Measurements from ENCODE around the gene FAM219B.
"Not testable (repeated sequence)": the region's sequence is repeated elsewhere in the genome, so short reads cannot be mapped to it uniquely, and the experiment has no call there.

Gene FAM219B

DNA sequence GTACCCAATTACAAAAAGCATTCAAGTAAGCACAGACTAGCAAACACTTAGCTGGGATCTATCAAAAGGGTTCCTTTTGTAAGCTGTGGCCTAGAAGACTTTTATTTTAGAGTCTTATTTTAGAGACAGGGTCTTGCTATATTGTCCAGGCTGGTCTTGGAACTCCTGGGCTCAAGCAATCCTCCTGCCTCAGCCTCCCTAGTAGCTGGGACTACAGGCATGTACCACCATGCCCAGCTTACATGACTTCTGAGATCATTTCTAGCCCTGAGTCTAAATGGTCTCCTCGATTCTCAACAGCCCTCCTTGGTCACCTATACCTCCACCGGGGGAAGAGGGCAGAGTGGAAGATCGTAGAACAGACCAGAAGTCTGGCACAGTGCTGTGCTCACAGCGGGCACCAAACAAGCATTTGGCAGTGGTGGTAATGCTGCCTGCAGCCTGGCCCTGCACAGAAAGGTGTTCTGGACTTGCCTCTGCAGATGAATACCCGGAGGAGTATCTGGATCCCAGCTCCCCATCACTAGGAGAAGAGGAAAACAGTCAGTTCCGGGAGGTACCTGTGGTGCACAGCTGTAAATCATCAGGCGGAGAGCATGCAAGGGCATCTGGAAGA, 2.4 kb downstream of the FAM219B start:
- in situ Hi-C loops (cut with HindIII; ENCODE audit: low sequenced_read_pairs) = no loop called here

DNA sequence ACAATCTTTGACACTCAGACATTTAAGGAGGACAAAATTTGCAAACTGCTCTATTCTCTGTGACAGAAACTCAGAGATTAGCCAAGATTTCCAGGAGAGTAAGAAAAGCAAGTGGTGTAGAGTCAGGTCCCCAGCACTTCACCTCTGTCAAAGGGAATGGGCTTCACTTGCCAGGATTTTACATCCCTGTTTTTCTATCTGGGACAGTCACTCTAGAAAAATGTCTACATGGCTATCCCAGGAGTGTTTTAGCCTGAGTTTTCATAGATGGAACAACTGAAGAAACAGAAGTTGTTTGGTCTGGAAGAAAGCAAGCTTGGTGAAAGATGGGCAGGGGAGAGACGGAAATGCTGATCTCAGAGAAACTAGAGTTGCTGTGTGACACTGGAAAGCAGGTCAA, 3.0 kb downstream of the FAM219B start:
- in situ Hi-C loops (cut with HindIII; ENCODE audit: low sequenced_read_pairs) = no loop called here

DNA sequence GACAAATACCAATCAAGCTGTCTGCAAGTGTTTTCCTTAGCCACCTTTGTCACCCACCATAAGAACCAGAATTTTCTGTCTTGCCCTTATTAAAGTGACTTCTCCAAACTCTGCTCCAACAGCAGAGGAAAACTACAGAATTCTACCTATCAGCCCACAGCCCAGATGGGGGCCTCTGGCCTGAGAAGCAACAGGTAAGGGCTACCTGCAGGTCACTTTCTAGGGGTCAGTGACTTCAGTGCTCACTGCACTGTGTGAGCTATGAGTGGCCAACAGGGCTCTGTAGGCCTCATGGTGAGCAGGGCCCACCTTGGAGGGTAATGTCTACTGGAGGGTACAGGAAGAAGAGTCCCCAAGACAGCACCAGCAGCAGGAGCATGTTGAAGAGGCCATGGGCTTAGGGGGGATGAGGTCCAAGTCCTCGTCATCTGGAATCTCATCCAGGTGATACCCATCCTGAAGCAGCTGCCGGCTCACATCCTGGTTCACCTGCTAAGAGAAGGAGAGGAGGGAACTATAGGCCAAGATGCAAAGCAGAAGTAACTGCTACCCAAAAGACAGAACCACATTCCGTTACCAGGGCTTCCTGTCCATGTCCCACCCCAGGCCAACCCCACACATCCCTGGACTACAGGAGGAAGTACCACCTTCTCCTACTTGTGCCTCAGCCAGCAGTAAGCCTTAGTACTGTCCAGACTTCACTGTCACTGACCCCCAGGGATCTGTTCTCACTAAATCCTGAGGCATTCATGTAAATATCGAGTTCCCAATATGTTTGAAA, 4.2 kb downstream of the FAM219B start:
- in situ Hi-C loops (cut with HindIII; ENCODE audit: low sequenced_read_pairs) = no loop called here

DNA sequence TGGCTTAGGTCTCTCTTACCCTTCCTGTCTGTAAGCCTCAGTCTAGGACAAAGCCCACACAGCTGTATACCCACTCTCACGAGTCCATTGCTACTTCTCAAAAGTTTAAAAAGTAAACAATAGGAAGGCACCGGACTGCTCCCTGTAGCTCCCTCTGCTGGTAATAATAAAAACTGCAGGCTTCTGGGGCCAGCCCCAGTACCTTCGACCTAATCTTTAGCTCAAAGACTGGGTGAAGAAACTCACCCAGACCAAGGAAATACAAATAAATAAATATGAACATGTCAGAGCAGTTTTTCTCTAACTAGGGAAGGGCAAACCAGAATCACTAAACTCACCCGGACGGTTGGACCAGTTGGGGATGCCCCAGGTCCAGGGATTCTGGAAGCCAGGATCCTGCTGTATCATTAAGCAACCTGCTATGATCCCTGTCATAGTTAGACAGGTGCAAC, 5.0 kb downstream of the FAM219B start:
- in situ Hi-C loops (cut with HindIII; ENCODE audit: low sequenced_read_pairs) = no loop called here

DNA sequence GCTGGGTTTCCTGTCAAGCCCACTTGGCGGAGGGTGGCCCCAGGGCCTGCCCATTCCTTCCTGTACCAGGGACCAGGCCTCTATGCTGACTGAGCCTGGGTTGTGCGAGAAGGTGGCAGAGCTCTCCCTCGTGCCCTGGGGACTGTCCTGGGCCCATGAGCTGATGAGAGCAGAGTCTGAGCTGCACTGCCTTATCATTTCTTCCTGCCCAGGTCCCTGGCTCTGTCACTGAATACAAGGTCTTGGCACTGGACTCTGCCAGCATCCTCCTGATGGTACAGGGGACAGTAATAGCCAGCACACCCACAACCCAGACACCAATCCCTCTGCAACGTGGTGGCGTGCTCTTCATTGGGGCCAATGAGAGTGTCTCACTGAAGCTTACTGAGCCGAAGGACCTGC, 9.3 kb downstream of the FAM219B start:
- in situ Hi-C loops (cut with HindIII; ENCODE audit: low sequenced_read_pairs) = no loop called here

DNA sequence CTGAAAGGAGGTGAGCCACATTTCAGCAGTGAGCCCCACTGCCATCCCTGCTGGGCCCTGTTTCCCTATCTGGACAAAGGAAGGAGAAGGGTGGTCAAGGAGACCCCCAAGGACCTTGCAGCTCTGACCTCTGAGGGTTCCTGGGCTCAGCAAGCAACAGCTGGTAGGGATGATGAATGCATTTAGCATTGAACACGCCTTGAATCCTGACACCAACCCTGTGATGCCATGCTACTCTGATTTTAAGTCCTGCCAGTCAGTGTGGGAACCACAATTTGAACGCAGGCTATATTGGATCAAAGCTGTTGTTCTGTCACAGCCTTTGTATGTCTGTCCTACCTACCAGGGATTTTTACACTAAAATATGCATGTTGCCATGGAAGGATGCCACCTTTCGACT, 10.3 kb downstream of the FAM219B start:
- in situ Hi-C loops (cut with HindIII; ENCODE audit: low sequenced_read_pairs) = no loop called here

DNA sequence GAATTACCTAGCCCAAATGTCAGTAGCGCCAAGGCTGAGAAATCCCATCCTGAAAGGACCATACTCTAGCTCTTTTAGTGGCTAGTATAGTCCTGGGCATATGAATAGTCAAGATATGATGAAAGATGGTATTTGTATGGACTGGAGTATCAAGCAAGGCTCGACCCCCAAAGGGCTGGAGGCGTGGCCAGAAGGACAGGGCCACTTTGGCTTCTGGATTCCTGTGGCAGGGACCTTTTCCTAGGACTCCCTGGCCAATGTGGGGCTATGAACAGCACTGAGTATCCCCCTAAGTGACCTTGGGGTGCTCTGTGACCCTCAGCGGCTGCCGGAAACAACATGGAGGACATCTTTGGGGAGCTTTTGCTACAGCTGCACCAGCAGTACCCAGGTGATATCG, 10.8 kb downstream of the FAM219B start:
- in situ Hi-C loops (cut with HindIII; ENCODE audit: low sequenced_read_pairs) = no loop called here

DNA sequence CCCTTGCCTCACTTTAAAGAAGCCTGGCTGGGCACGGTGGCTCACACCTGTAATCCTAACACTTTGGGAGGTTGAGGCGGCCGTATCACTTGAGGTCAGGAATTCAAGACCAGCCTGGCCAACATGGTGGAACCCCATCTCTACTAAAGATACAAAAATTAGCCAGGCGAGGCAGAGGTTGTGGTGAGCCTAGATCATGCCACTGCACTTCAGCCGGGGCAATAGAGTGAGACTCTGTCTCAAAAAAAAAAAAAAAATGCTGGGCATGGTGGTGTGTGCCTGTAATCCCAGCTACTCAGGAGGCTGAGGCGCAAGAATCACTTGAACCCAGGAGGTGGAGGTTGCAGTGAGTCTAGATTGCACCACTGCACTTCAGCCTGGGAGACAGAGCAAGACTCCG, 12.3 kb downstream of the FAM219B start:
- in situ Hi-C loops (cut with HindIII; ENCODE audit: low sequenced_read_pairs) = not testable (repeated sequence)

DNA sequence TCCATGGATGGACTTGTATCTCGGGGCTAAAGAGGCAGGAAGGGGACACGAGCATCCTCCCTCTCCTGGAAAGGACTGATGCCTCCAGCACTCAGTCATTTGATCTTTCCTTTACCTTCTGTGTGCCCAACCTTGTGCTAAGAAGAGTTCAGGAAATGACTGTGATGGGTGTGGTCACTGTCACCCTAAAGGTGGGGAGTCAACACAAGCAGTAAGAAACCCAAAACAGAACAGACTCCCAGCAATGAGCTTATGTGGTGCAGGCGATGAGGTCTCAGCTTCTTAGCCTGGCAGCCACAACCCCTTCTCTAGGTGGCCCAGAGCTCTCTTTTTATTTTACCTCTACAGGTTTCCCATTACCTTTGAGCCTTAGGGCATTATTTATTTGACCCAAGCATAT, 13.0 kb downstream of the FAM219B start:
- in situ Hi-C loops (cut with HindIII; ENCODE audit: low sequenced_read_pairs) = no loop called here

DNA sequence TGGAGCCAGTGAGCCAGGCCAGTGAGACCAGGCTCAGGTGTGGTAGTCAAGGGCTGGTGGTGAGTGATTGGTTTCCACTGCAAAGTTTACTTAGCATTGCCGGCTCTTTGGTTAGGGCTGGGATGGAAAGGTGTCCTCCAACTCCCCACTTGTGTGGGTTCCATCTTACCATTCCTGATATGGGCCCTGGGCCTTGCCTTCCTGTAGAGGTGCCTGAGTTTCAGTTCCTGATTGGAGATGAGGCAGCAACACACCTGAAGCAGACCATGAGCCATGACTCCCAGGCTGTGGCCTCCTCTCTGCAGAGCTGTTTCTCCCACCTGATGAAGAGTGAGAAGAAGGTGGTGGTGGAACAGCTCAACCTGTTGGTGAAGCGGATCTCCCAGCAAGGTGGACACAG, 13.7 kb downstream of the FAM219B start:
- in situ Hi-C loops (cut with HindIII; ENCODE audit: low sequenced_read_pairs) = no loop called here

DNA sequence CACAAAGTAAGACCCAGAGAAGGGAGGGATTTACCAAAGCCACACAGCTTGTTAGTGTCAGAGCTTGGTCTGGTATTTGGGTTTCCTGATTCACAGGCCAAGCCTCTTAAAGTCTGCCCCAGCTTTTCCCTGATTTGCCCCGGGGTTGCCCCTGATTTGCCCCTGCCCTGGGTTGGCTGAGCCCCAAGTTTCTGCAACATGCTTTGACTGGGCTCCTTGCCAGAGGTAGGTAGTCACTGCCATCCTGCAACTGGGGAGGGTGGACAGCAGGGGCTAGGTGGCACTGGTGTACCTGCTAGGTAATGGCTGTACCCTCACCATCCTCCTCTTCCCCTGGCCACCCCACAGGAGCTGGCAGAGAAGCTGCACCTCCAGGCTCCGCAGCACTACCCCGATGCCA, 14.3 kb downstream of the FAM219B start:
- in situ Hi-C loops (cut with HindIII; ENCODE audit: low sequenced_read_pairs) = no loop called here

DNA sequence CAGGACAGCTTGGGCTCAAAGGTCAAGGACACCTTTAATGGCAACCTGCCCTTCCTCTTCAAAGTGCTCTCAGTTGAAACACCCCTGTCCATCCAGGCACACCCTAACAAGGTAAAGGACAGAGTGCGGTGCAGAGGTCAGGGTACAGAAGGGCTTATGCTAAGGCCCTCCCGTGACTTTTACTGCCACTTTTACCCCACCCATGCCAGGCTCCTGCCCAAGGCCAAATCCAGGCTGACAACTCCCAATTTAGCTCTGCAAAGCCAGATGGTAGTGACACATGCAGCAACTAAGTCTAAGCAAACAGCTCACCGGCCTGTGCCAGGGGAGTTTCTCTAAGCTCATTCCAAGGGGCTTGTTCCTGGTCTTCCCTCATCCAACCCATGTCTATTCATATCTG, 15.2 kb downstream of the FAM219B start:
- in situ Hi-C loops (cut with HindIII; ENCODE audit: low sequenced_read_pairs) = no loop called here

DNA sequence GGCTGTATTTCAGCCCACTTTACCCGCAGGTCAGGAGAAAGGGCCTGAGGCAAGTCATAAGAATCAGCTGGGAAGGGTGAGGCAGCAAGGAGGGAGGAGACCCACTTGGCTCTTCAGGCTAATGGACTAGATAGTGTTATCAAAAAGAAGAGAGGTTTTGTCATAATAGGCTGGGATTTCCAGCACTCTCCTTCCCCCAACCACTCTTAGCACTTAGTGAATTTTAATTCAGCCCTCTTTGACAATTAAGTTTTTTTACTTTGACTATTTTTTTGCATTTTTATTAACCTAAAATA, 16.0 kb downstream of the FAM219B start:
- in situ Hi-C loops (cut with HindIII; ENCODE audit: low sequenced_read_pairs) = no loop called here

DNA sequence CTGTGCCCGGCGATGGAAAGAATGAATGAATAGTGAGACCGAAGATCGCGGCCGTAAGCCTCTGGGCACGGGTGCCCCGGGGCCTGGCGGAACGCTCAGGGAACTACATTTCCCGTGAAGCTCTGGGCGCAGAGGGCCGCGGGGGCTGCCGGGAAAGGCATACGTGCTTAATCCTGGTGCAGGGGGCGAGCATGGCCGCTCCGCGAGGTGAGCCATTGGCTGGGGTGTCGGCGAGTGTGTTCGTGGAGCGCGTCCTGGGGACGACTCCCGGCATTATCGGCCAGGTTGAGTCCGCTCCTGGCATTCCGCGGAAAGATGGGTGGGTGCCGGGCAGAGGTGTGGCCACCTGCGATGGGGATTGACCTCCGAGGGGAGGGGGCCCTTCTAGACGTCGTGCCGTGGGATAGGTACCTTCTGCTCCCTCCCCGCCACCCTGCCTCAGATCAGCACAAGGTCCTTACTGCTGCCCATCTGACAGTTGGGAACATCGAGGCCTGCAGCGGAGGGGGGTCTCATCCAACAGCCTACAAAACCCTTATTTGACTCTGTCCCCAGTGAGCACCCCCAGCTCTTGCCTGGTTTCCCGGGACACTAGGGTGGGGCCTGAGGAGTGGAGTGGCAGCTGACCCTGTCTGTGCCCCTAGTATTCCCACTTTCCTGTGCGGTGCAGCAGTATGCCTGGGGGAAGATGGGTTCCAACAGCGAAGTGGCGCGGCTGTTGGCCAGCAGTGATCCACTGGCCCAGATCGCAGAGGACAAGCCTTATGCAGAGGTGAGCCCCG, 16.6 kb downstream of the FAM219B start, which contains the start of gene MPI:
MPI (plus strand) TSS at position 160 of the 782 bp plus-strand sequence; CDS start at position 192, 32 bp downstream.
- in situ Hi-C loops (cut with HindIII; ENCODE audit: low sequenced_read_pairs) = no loop called here

DNA sequence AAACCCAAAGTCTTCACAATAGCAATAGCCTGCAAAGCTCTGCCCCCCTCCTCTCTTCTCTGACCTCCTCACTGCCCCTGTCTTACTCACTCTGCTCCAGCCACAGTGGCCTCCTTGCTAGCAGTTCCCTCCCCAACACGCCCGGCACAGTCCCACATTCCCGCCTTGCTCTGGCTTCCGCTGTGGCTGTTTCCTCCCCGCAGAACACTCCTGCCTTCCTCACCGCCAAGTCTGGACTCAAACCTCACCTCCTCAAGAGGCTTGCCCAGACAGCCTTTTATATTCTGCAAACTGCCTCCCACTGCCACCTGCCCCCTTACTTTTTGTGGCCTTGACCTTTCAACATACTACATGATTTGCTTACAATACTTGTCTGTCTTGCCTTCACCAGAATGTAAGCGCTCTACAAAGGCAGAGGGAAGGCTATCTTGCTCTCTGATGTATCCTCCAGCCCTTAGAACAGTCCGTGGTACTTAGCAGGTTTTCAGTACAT, 17.2 kb downstream of the FAM219B start:
- in situ Hi-C loops (cut with HindIII; ENCODE audit: low sequenced_read_pairs) = no loop called here

DNA sequence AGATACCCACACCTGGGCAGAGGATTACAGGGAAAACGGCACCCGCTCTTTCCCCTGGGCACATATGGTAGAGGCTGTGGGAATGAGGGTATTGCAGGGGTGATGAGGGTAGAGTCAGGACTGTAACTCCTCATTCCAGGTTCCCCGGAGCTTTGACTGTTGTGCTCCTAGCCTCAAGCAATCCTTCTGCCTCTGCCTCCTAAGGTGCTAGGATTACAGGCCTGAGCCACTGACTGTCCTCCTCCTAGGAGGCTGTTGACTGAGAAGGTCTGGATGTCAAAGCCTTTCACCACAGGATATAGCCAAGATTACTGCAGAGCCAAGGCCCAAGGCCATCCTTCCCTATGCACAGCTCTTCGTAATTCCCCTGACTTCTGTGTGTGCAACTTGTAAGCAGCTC, 17.9 kb downstream of the FAM219B start:
- in situ Hi-C loops (cut with HindIII; ENCODE audit: low sequenced_read_pairs) = no loop called here

DNA sequence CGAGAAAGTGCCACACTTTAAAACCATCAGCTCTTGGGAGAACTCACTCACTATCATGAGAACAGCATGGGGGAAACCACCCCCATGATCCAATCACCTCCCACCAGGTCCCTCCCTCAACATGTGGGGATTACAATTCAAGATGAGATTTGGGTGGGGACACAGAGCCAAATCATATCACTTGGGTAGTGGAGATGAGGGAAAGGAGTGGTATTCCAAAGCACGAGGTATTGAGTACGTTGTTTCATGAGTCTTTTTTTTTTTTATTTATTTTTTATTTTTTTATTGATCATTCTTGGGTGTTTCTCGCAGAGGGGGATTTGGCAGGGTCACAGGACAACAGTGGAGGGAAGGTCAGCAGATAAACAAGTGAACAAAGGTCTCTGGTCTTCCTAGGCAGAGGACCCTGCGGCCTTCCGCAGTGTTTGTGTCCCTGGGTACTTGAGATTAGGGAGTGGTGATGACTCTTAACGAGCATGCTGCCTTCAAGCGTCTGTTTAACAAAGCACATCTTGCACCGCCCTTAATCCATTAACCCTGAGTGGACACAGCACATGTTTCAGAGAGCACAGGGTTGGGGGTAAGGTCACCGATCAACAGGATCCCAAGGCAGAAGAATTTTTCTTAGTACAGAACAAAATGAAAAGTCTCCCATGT, 19.0 kb downstream of the FAM219B start:
- in situ Hi-C loops (cut with HindIII; ENCODE audit: low sequenced_read_pairs) = not testable (repeated sequence)

DNA sequence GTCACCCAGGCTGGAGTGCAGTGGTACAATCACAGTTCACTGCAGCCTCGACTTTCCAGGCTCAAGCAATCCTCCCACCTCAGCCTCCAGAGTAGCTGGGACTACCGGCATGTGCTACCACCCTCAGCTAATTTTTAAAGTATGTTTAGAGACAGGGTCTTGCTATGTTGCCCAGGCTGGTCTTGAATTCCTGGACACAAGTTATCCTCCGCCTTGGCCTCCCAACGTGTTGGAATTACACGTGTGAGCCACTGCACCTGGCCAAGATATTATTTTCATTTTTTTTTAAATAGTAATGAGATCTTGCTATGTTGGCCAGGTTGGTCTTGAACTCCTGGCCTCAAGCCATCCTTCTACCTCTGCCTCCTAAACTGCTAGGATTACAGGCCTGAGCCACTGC, 21.2 kb downstream of the FAM219B start:
- in situ Hi-C loops (cut with HindIII; ENCODE audit: low sequenced_read_pairs) = no loop called here

DNA sequence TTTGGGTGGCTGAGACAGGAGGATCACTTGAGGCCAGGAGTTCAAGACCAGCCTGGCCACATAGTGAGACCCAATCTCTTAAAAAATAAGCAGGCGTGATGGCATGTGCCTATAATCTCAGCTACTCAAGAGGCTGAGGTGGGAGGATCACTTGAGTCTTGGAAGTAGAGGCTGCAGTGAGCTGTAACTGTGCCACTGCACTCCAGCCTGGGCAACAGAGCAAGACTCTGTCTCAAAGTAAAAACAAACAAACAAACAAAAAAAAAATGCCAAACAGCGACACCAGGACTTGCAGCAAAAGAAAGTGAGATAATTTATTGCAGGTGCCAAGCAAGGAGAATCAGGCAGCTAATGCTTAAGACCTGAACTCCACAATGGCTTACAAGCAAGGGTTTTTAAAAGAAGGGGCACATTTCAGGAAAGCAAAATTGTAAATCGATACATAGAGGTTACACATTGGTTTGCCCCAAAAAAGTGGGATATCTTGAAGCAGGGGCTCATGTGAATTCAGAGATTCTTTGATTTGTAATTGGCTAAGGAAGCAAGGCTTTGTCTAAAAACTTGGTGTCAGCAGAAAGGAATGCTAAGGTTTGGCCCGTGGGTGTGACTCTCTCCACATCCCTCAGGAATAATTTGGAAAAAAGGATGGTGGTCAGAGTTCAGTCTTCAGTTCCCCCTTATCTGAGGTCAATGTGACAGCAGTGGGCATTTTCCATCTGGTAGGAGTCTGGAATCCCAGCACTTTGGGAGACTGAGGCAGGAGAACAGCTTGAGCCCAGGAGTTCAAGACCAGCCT, 22.0 kb downstream of the FAM219B start:
- in situ Hi-C loops (cut with HindIII; ENCODE audit: low sequenced_read_pairs) = no loop called here

DNA sequence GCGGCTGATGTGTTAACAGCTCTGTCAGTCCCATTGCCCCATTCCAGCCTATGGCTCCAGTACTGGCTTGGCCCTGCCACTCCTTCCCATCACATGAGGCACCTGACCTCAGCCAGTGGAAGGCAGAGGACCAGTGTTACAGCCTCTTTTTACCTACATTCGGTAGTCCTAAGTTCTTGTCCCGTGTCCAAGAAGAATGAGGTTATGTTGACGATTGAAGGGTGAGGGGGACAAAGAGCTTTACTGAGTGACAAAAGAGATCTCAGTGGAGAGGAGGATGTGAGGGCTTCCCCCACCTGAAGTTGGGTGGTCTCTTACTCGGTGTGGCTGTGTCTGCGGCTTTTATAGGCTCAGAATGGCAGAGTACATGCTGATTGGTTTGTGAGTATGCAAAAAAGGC, 24.1 kb downstream of the FAM219B start:
- in situ Hi-C loops (cut with HindIII; ENCODE audit: low sequenced_read_pairs) = no loop called here
